ENCODE data around the gene COQ3.
A peak's percentile ranks its signal among the peaks of the same experiment; 100 is the strongest.
"Not testable (repeated sequence)": the region's sequence is repeated elsewhere in the genome, so short reads cannot be mapped to it uniquely, and the experiment has no call there.

Gene COQ3

DNA sequence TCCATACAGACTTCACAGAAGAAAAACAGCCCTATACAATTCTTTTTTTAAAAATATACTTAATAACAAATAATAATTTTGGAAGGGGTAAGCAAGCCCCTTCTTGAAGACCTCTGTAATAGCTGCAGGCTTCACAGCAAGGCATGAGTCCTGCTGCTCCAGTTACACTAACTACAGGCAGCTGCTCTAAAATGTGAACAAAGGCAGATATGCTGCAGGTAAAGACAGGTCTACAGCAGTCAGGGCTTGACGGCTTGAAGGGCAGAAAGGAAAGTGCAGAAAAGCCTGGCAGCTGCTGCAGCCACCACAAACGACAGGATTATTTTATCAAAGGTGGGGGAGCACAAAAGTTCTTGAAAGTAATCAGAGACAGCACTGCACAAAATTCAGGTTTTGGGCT, 55.8 kb downstream of the COQ3 start:
- intact Hi-C loops (cut with DNase I), result no loop called here
- DNase-seq, result no peak

DNA sequence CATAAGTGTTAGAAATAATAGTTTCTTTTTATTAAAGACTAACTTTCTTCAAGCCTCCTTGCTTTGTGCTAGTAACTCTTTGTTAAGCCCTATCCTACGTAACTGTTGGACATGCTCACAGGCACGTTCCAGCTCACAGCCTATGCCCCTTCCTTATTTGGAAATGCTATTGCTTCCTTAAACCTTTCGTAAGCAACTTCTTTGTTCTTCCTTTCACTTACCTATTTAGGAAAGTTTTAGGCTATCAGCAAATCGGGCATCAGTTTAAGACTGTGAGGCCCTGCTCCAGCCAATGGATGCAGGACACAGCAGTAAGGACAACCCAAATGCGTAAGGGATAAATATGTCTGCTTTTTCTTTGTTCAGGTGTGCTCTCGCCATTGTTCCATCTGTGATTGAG, 58.7 kb downstream of the COQ3 start:
- intact Hi-C loops (cut with DNase I); DNase-seq: not testable (repeated sequence)

DNA sequence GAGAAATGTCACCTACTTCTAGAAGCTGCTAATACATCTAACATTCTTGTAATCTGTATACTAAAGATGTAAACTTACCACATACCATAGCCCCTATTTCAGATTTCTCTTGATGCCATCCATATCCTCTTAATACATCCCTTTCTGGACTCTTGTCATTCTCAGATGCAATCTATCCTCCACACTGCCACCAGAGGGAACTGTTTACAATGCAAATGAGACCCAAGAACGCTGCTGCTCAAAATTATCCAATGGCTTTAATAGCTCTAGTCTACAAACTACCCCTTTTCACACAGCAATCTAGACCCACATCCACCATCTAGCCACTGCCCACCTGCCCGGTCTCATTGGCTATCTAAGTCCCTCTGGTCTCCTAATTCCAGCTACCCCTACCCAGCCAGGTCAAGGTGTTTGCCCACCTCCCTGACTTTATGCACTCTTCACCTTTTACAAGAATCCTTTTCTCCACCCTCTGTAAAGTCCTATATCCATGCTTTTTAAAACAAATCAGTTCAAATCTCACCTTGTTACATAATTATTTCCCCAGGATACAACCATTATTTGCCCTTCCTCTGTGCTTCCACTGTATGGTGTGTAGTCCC, 59.4 kb downstream of the COQ3 start:
- DNase-seq, result peak in 1 of 10 donors; percentile 18
- intact Hi-C loops (cut with DNase I), result loop anchor here (5.0 kb wide), 2 partner anchors 58 to 93 kb away; partner anchors contain the start of genes COQ3 and PNISR

DNA sequence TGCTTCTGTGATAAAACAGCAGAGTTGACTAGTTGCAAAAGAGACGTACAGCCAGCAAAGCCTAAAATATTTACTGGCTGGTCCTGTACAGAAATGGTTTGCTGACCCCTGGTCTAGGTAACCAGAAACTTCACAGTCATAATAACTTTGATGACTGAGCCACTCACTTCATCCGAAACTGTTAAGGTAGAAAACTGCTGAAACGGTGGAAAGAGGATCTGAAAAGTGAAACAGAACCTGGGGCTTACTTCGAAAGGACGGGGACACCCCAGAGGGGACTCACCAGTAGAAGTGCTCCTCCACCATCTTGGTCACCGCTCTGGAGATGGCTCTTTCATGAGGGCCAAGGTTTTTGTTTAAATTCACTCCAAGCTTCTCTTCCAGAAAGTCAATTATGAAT, 60.9 kb downstream of the COQ3 start:
- no peak for DNase-seq
- intact Hi-C loops (cut with DNase I), result loop anchor here (5.0 kb wide), 2 partner anchors 59 to 94 kb away; partner anchors contain the start of genes COQ3 and PNISR

DNA sequence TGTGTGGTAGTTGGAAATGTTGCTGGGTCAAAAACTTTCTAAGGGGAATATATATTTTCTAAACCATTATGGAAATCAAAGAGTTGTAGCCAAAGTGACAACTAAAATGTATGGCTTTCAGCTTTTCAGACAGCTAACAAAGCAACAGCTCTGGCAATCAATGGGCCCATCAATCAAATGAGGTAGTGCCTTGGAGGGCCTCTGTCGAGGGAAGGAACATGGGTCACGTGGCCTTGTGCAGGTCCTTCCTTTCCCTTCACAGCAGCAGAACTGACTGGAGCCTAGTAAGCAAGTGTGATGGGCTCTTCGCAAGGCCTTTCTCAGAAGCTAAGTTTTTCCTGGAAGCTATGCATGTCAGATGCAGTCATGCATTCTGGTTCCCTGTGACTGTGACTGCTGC, 62.5 kb downstream of the COQ3 start:
- intact Hi-C loops (cut with DNase I), result loop anchor here (5.0 kb wide), 2 partner anchors 61 to 96 kb away; partner anchors contain the start of genes COQ3 and PNISR
- no peak for DNase-seq

DNA sequence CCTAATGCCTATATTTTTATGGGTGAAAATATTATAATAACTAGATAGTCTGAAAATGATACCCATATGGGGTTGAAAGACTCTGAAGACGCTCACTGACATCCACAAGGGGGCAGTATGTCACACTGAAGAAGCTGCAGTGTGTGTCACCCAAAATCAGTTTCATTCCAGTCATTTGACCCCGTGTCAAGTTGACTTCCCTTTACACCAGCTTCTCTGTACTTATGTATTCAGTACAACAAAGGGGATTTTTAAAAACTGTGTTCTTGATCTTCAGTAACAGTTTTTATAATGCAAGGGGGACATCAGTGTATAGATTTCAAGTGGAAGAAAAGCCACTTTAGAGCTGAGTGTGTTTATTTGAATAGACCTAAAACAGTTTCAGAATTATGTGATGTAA, 63.8 kb downstream of the COQ3 start:
- intact Hi-C loops (cut with DNase I), result loop anchor here (5.0 kb wide), 2 partner anchors 62 to 97 kb away; partner anchors contain the start of genes COQ3 and PNISR
- peak in 4 of 10 donors; percentile 22 to 54 (median 26) for DNase-seq

DNA sequence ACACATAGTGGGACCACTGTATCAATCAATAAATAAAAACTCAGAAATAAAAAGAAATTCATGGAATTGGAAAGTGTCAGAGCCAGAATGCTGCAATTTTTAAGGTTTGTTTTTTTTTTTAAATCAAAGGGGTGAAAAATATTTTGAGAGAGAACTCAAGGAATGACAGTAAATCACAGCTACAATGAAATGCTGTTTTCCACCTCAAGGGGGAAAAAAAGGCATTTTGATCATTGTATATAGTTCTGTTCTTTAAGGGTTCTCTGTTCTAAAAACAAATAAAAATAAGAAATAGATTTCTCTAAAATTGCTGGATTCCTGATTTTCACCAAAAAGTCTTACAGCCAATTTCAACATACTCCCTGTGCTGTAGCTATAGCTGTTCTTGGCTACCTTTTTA, 69.0 kb downstream of the COQ3 start:
- no peak for DNase-seq
- intact Hi-C loops (cut with DNase I), result loop anchor here (10.0 kb wide), 1 partner anchor 430 kb away; no protein-coding TSS in a partner anchor

All from posterior cingulate gyrus (tissue), 11 donors.